GM19328 (cell line): ENCODE measurements around the gene HFE.

Source experiments
- ATAC-seq: cut with Tn5 transposase; IDR thresholded peaks from one replicate; pipeline ENCODE4 v1.9.1; 2021; ENCODE audit warnings: mild to moderate bottlenecking, moderate library complexity; ENCODE audit not compliant: unreplicated experiment

Gene HFE

DNA sequence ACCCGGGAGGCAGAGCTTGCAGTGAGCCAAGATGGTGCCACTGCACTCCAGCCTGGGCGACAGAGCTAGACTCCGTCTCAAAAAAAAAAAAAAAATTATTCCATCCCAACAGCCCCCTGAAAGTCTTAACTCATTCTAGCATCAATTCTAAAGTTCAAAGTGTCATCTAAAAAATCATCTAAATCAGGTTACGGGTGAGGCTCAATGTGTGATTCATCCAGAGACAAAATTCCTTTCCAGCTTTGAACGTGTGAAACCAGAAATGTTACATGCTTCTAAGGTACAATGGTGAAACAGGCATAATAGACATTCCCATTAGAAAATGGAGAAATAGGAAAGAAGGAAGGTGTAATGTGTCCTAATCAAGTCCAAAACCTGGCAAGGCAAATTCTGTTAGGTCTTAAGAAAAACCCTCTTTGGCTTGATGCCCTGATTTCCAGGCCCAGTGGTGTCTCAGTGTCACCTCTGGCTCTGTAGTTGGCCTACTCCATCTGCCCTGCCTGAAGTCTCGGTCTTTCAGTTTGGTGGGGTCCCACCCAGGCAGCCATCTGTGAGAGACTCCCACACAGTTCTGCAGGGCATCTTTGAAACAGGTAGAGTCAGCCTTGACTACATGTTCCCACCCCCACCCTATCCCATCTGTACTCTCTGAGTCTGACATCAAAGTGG lies 43.5 kb downstream of the HFE start:
- ATAC-seq: no peak

DNA sequence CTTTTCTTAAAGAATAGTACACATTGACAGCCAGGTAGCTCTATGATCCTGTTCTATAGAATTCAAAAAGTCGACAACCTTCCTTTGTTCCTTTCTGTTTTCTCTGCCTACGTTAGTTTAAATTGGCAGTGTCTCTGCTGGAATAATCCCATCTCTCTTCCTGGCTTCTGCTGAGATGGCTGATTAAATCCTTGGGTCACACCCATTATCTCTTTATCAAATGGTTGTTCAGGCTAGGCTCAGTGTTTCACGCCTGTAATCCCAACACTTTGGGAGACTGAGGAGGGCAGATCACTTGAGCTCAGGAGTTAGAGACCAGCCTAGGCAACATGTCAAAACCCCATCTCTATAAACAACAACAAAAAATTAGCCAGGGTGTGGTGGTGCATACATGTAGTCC lies 44.4 kb downstream of the HFE start:
- ATAC-seq: no peak

DNA sequence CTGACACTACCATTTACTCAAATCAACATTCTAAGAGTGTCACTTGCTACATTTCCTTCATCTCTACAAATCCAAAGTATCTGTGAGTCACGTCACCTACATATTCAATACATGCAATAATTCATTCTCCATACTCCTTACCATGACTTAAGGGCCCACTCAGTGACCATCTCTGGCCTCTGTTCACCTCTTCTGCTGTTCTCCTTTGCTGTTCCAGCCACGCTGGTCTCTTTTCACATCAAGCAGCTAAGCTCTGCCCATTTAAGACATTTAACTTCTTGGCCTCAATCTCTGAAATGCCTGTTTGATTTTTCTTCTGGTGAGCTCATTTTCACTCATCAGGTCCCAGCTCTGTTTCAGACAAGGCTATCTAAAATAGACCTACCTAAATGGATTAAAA lies 46.5 kb downstream of the HFE start:
- ATAC-seq: no peak

DNA sequence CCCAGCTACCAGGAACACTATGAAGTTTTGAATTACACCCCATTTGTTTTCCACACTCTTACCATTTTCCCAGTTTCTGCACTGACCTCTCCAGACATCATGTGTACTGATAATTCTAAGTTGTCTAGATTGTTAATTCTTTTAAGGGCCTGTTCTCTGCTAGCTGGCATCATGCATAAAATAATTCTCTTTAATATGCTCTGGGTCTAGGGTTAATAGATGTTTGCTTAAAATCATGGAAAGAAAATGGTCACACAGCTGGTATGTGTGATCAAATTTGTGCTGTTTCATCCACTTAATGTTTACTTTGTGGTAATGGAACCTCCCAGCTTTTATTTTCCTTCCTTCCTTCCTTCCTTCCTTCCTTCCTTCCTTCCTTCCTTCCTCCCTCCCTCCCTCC lies 49.1 kb downstream of the HFE start:
- ATAC-seq: no peak

DNA sequence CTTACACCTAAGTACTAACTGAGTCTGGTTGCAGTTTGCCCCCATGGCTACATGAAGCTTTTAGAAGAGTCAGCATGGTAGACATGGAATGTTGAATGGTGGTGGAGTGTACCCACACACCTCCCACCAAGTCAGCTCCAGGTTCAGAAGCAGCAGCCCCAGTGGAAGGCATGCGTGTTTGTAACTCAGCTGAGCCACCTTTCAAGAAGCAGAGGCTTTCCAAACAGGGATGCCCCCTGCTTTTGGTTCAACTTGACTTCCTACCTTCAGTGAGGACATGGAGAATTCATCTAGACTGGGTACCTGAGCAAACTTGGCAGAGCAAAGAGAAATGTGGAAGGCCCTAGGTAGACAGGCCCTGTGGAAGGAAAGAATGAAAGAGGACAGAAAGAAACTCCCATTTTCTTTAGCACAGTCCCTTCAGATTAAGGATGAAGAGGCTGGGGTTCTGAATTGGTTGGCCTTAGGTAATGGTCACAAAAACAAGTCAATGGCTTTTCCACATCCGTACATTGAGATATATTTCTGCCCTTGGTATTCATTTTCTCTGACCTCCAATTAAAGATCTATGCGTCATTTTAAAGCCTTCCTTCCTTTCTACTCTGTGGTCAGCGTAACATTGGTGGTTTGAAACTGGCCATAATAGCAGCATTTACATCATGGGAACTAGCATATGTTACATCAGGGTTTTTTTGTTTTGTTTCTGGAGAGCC lies 53.2 kb downstream of the HFE start:
- ATAC-seq: no peak

DNA sequence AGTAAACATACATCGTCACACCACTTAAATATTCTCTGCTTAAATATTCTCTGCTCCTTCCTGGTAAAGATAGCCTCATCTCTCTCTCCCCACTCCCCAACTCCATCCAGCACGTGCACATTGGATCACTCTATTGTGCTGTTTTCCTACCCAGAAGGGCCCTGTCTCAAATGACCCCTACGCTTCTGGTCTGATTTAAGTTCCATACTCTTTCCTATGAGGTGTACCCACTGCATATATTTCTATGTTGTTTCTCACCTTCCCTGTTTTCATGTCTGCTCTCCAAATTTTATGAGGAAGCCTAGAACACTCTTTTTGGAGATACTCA lies 53.7 kb downstream of the HFE start:
- no peak for ATAC-seq

DNA sequence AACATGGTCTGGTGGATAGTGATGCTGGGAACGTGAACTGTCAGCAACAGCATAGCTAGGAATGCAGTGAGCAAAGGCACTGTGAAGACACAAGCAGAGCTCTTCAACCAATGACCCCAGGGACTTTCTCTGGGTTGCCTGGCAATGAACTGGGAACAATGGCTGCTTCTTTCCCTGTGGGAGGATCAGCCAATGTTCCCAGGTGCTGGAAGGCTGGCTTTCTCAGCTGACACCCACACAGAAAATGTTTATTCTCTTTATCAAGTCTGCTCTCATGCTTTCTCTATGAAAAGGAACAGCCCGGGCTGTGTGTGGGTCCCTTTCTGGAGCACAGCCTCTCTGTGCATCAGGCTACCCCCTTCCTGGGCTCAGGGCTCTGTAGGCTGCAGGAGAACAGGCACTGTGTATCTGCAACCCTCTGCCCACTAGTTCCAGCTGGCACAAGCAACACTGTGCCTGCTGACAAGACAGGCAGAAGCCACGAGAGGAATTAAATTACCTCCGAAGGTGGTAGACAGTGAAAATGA lies 54.2 kb downstream of the HFE start:
- no peak for ATAC-seq

DNA sequence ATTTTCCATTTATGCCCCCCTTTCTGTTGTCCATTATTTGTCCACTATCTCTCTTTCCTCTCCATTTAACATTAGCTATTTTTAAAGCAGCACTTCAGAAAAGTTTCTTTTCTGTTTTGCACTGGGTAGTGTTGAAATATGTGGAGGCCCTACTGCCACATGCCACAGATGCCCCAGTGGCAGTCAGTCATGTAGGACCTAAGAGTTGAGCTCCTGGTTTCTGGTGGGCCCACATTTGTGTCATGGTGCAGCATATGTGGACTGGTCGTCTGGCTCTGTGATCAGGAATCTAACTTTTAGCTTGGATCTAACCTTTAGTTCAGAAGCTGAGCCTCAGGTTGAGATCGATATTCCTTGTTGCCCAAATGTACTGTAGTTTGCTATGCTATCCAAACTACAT lies 54.8 kb downstream of the HFE start:
- no peak for ATAC-seq
